Epidermal melanocyte (primary cell): Measurements from ENCODE around the gene DCLK2.

Experiments used
- DNase-seq: peaks from one replicate; pipeline ENCODE4 v3.0.0; 2011; ENCODE audit warnings: low spot score; ENCODE audit not compliant: insufficient read length

Gene DCLK2

DNA sequence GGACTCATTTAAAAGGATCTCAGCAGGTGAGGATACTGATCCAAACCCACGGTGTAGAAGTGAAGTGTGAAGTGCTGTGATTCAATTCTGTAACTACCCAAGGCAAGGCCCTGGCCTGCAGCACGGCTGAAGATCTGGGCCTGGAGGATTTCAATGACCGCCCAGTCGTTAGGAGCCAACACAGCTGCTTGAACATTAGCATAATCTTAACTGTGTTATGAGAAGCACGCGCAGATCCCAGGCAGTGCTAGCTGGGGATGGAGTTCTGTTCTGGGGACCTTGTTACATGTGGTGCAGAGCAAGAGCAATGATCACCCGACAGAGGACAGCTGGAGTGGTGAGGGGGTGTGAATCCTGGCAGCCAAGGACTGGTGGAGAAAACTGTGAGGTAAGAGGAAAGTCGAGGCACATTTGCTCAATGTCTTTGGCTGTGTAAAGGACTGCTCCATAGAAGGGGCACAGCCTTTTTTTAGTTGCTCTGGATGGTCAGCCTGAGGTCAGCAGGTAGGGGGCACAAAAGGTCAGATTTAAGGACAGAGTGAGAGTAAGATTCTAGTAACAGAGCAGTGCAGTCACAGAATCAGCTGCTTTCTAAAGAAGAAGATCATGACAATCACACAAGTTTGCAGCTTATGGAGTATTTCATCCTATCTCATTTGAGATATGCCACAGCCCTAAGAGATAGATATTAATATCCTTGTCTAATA is 181.8 kb downstream of the DCLK2 start:
- DNase-seq: no peak

DNA sequence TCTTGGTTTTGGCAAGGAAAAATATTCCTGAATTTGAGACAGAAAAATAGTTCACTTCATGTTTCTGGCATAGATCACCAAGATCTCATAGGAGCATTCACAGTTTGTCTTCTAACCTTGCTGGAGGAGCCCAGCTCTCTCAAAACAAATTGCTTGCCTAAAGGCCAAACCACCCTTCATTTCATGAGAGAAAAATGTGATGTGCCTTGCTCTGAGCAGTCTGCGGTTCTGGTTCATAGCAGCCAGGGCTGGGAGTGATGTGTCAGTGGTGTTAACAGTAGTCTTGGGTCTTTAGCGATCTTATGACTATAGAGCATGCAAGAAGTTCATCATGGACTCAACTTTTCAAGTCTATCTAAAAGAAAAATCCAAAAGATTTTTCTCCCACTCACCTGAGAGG is 183.3 kb downstream of the DCLK2 start:
- DNase-seq: no peak

DNA sequence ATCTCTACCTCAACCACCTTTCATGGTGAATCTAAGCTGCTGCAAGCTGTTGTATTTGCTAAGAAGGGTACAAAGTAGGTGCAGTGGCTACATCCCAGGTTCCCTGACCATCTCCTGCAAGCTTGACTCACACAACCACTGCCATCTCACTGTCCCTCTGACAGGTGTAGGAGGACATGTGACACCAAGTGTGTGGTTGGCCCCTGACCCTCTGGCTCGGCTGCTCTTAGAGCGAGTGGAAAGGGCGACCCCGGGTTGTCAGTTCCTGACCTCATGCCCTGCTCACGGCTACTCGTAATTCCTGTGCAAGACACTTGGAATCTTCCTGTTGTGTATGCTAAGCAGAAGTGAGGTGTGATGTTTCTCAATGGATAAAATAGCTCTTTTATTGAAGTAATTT is 184.4 kb downstream of the DCLK2 start:
- no peak for DNase-seq

DNA sequence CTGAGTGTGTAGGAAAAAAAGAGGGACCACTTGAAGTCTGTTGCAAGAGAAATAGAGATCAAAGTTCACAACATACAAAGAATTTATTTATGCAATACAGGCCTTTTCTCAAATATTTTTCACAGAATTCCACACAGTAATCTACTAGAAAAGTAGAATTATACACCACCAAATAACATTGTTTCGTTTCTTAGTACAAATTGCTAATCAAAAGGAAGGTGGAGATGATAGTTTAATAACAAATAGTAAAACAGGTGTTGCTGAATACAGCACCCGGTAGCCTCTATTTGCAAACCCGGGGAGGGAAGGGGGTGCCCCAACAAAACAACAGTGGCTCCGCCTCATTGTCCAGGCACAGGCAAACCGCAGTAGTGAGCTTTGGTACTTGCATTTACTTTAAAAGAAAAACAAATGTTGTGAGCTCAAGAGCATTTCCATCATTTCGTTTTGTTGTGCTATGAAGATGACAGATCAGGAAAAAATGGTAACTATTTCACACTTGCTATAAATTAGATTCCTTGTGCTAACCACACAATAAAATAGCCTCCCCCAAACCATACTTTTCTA is 186.4 kb downstream of the DCLK2 start:
- no peak for DNase-seq

DNA sequence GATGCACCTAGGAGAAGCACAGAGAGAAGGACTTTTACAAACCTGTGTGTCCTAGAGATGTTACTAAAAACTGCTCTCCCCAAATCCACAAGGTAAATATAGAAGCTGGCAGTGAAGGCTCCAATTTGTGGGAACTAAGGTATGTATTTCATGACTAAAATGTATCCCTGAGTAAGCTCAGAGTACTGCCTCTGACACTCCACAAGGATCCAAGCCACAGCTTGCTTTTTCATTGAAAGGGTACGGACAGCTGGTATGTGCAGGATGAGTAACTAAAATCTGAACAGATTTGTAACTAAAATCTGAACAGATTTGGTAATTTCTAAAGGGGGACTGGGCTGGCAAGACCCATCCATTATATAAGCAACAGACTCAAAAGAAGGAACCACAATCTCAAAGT is 187.6 kb downstream of the DCLK2 start:
- no peak for DNase-seq

DNA sequence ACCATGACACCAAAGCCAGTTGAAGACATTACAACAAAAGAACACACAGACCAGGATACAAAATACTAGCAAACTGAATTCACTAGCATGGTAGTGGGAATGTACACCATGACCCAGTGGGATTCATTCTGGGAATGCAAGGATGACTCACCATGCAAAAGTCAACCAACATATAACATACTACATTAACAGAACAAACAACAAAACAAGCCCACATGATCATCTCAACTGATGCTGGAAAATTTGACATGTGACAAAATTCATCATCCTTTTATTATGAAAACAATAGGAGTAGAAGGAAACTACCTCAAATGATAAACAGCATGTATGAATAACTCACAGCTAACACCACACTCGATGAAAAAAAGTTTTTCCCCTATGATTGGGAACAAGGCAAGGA is 190.2 kb downstream of the DCLK2 start:
- DNase-seq: no peak

DNA sequence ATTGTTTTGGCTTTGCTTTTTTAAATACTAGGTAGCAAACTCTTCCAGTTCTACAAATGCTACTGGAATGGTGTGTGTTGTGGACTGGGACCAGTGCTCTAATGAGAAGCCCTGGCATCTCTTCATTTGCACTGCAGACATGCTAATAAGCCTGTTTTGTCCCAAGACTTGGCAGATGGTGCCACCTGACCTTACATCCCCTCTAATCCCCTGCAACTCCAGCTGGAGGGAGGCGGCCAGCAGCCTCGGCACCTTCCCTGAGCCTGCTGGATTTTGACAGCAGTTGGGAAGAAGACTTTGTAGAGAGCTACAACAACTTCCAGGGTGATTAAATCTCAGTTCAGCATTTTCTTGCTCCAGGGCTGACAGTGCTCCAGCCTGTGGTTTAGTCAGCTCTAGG is 200.0 kb downstream of the DCLK2 start:
- DNase-seq: no peak

DNA sequence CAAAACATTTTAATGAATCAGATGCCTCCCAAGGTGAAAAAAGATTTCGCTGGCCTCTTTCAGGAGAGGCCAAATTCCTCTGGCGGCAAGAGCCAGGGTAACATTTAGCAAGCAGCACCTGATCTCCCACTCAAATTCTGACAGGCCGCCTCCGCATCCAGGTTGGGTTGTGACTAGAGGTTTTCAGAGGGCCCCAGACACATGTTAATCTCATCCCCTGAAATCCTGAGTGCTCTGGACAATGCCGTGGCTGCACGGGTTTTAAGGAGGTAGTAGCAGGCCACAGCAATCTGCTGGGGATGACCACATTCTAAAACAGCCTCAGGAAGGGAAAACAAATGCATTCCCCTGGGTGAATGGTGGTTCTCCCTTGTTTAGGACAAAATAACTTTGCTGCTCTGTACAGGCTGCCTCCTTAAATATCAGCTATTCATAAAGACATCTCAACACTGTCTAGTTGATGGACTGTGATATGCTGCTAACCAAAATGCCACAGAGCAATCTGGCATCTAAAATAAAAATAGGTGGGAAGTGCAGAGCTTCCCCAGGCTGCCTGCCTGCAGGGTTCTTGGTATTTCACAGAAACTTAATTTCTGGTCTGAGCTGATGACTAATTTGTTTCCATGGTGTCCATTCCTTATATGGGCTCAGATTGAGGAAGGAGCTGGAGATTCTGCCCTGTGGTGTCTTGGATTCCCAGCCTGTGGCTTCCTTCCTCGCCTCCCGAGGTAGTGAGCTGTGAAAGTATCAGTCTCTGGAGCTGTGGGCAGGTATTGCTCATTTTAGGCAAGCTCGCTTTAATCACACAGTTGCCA is 202.0 kb downstream of the DCLK2 start:
- DNase-seq: no peak

DNA sequence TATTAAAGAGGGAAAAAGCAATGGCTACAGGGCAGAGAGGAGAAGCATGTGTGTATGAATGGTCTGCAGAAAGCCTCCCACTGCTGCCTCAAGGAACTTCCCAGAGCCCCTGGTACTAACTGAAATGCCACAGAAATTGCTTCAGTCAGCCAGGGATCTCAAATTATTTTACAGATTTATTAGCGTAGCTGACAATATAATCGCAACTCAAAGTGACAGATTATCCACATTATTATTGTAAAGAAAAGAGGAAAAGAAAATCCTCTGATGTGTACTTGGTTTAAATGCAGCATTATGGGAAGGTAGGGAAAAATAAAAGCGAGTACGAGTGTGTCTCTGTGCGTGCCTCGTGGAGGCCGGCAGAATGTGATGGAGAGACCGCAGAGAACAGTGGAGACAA is 202.7 kb downstream of the DCLK2 start:
- DNase-seq: no peak

DNA sequence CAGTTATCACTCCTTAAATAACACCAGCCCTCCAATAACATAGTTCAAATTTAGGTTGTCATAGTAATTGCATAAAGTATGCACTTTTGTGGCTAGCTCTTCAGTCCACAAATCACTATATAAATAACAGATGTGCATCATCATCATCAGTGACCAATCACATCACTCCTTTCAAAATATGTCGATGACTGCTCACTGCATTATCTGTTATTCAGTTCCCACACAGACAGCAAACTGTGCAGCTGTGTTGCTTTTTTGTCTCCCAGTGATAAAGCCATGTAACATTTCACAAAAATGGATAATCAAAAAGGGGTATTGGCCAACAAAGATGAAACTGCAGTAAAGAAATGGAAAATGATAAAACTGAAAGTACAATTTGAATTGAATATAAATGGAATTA is 205.4 kb downstream of the DCLK2 start:
- DNase-seq: no peak

DNA sequence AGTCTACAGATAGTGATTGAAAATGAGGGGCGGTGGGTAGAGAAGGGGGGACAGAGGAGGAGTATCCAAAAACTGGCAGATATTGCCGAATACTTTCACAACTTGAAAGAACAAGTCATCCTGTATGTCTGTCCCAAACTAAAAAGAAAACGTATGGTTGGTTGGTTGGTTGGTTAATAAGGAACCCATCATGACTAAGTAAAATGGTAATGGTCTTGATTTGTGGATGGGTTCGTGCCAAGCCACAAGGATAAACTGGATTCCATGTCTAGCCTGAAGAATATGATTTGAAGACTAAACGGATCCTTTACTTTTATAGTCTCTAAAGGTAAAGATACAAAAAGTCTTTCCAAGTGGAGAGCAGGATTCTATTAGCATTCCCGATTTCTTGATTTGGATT is 208.4 kb downstream of the DCLK2 start:
- DNase-seq: no peak

DNA sequence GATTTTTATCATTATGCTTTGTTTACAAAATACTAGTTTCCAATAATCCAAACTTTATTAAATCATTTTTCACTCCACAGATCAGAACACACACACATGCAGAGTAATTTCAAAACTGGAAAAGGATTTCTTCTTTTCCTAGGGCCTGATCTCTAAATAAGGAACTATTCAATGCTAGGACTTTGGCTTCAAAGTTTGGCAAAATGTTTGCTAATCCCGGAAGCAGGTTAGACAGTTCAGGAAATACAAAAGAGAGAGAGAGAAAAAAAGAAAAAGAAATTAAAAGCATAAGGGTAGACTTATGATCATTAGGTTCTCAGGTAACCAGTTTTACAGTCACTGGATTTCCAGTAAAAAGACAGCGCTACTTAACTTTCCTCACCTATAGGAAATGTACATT is 211.0 kb downstream of the DCLK2 start:
- no peak for DNase-seq

DNA sequence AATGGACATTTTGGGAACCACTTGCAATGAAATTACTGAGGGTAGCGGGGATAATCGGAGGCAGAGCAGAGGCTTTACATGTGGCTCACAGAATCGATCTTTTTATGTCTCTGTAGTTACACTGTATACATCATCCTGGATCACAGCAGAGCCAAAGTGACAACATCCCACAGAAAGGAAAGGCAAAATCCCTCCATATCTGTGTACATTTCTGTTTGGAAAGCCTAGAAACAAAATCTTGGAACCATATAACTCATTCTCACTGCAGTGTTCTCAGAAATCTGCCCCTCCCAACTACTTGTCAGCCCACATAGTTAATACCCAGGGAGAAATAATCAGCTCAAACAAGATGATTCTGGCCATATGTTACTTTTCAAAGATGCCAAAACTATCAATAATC is 211.6 kb downstream of the DCLK2 start:
- no peak for DNase-seq

DNA sequence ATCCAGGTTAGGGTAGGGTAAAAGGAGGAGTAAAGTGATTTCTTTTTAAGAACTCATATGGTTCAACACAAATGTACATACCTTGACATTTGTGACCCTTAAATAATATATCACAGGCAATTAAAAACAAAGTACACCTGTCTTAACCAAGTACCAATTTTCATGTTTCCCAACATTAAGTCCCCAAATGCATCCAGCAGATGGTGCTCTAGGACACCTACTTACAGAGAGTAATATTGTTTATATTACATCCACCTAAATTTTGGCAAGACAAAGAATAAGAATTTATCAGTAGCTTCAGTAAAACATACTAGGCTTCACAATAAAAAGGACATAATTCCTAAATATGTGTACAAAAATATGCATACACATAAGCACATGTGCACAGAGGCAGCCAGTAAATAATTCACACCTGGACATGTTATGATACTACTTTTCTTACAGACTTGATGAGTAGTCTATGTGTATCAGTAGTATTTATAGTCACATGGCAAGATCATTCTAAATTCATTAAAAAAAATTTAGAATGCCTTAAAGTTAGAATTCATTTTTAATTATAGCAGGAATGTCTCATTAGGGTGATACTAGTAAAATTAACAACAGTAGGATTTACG is 219.7 kb downstream of the DCLK2 start:
- DNase-seq: no peak

DNA sequence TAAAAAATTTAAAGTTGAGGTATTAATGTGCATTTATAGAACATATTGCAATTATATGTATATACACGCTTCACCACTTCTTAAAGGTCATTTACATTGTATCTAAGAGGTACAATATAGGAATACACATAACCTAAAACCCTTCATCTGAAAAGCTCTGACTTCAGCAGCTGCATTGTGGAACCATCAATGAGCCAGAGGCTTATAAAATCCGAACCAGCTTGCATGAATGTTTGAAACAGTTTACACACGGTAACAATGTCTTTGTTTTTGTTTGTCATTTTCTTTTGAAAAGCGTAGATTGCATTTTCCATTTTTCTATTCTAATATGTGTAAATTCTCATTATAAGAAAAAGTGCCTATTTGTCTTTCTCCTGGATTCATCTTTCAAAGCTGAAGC is 221.6 kb downstream of the DCLK2 start:
- no peak for DNase-seq

DNA sequence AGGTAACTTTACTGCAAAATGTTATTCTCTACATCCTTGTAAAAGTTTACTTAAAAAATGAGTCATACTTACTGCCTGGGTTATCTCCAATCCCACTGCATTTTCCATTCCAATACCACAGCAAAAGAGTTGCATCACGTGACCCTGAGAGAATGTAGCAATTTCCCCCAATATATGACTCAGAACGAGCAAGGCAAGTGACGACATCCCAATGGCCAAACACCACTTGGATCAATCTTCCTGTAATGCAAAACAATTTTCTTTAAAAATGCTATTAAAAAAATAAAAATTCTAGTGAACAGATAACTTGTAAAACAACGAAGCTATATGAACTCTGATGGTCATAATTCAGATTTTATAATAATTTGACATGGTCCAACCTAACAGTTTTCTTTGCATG is 224.3 kb downstream of the DCLK2 start:
- peak; percentile 22 for DNase-seq

DNA sequence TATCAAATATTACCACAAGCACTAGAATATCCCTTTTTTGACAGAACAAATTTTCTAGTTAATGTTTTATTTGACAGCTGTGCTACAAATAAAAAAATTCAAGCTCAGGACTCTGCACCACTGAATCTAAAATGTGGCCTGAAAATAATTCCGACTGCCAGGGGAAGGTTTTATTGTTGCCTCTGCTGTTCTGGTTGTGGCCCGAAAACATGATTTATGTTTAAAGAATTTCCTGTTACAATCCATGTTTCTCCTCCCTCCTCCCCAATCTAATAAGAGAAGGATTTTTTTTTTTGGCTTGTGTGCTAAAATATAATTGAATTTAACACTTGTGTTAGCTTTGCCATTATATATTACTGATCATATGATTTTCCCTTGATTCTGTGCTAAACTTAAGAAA is 227.8 kb downstream of the DCLK2 start:
- peak; percentile 18 for DNase-seq

DNA sequence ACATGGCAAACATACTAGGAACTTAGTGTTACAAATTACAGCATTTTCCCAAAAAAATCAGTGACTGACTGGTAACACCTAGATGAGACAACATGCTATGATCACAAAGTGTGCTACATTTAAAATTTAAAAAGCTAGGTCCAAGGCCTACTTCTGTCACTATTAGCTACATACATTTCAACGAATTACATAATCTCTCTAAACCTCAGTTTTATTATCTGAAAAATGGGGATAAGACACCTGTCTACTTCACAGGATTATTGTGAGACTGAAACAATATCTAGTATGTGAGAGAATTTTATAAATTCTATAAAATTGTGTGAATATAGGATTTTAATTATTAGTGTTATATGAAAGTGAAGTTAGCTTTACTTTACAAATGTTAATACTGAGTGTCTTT is 228.5 kb downstream of the DCLK2 start:
- DNase-seq: no peak
